B cell (primary cell): ENCODE measurements around the gene CDH5. TPM values are rescaled to one million over a fixed set of nuclear protein-coding genes. Genes with fewer than 3 reads are reported as not detected.

Experiments used
- polyA plus RNA-seq: library from polyadenylated mRNA; depleted of rRNA; stranded (reverse); fragments of >200 nt; gene quantifications from 2 replicates; pipeline ENCODE4 v1.2.3, GENCODE V29; 2012
- total RNA-seq, 2 donors: library from RNA; stranded (reverse); fragments of 120-200 nt in 1 of 2; gene quantifications; 1 replicate in 1 of 2; 2 replicates in 1 of 2; pipeline versions ENCODE4 v1.2.3 to v1.2.4, GENCODE V29; 2013 to 2022

CDH5 gene
- total and polyA plus RNA-seq, 2 donors (not counting 1 experiment from before 2014, with no cell fraction given): not detected

Other genes starting within 250 kb of the CDH5 start
- gene BEAN1, start 60.6 kb downstream of the CDH5 start, total RNA-seq: not detected in 2 replicates
- gene BEAN1, start 60.6 kb downstream of the CDH5 start, polyA plus RNA-seq: not detected in 2 replicates
- gene TK2, start 183.4 kb downstream of the CDH5 start, total RNA-seq: 9.7 and 10.3 TPM in 2 replicates
- 2.9 and 4.9 TPM in 2 replicates for gene TK2, start 183.4 kb downstream of the CDH5 start, polyA plus RNA-seq
- 28.9 and 30.4 TPM in 2 replicates for gene CKLF, start 185.9 kb downstream of the CDH5 start, total RNA-seq
- gene CKLF, start 185.9 kb downstream of the CDH5 start, polyA plus RNA-seq: 43.9 and 53.6 TPM in 2 replicates
- 5.5 and 5.9 TPM in 2 replicates for gene CMTM1, start 199.7 kb downstream of the CDH5 start, total RNA-seq
- 1.6 and 1.8 TPM in 2 replicates for gene CMTM1, start 199.7 kb downstream of the CDH5 start, polyA plus RNA-seq
- gene CMTM2, start 212.8 kb downstream of the CDH5 start, total RNA-seq: not detected in 2 replicates
- not detected in 2 replicates for gene CMTM2, start 212.8 kb downstream of the CDH5 start, polyA plus RNA-seq
- gene CMTM3, start 238.0 kb downstream of the CDH5 start, total RNA-seq: 6.2 and 7.5 TPM in 2 replicates
- 8.7 and 10.9 TPM in 2 replicates for gene CMTM3, start 238.0 kb downstream of the CDH5 start, polyA plus RNA-seq